Measurements from ENCODE around the gene MB21D2.
"Not testable (repeated sequence)": the region's sequence is repeated elsewhere in the genome, so short reads cannot be mapped to it uniquely, and the experiment has no call there.

The MB21D2 gene

DNA sequence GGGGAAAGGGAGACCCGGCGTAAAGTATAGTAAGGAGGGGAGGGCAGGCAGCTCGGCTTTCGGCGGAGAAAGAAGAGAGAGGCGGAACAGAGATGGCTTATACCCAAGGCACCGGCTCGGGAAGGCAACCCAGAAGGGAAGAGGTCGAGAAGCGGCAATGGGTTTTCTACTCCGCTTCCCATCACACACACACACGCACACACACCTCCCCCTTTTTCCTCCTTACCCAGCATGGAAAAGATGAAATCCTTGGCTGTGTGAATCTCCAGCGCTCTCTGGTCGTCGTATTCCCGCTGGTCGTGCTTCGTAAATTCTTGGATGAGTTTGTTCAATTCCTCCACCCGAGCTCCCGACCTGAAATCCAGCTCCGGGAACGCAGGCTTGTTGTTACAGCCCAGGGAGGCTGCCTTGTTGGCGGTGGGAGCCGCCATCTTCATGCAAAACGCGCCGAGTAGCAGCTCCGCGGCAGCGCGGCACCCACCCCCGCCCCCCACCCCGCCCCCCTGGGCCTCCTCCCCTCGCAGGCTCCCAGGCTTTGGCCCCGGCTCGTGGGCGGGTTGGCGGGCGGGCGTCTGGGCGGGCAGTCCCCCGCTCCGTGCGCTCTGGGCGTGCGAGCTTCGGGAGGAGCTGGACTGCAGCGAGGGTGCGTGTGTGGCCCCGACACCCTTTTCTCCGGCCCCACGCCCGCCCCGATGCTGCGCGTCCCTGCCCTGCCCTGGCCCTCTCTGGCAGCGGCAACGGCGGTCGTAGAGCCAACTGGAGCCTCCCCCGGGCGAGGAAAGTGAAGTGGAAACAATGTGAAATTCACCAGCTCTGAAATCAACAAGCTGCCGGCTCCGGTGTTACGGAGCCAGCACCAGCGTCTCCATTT is at the start of gene MB21D2:
MB21D2 (minus strand) TSS at position 453 of the 871 bp plus-strand sequence; CDS start at position 437, 16 bp downstream.
- CTCF ChIA-PET, result interaction anchor here (0.9 kb wide), 1 partner anchor 96 kb away, joined by 4 read pairs; no protein-coding TSS in a partner anchor
- peak; percentile 69 for DNase-seq (ENCODE audit: extremely low spot score)
- TF ChIP-seq CTBP1 (IDR thresholded peaks at IDR 0.05; ENCODE audit: borderline replicate concordance), result 0 out of 2 replicates have a peak, but pooled peaks have one; percentile 11
- no peak for TF ChIP-seq NFRKB (IDR thresholded peaks at IDR 0.05)
- POLR2A ChIA-PET, result interaction anchor here (0.6 to 1.9 kb wide), 11 partner anchors 10 to 123 kb away, joined by 3 to 6 read pairs (median 5); no protein-coding TSS in a partner anchor

- POLR2A ChIA-PET; DNase-seq (ENCODE audit: extremely low spot score); CTCF ChIA-PET: not testable (repeated sequence)
Observed at GRCh38 chr3:192964959-192965719, 47.5 kb upstream of the MB21D2 start.

GRCh38 chr3:192959773-192960172 is 42.1 kb upstream of the MB21D2 start:
- no peak for DNase-seq (ENCODE audit: extremely low spot score)
- ChIA-PET POLR2A (no interaction called here), CTCF (no interaction called here)
- TF ChIP-seq SP1 (IDR thresholded peaks at IDR 0.05) (no peak), ARNT (IDR thresholded peaks at IDR 0.05) (no peak), FOXK2 (IDR thresholded peaks at IDR 0.05) (no peak), NFRKB (IDR thresholded peaks at IDR 0.05) (no peak), CTBP1 (IDR thresholded peaks at IDR 0.05; ENCODE audit: borderline replicate concordance) (no peak), SUZ12 (IDR thresholded peaks at IDR 0.05) (no peak), FOXA1 (IDR thresholded peaks at IDR 0.05) (no peak), FOXM1 (IDR thresholded peaks at IDR 0.05; ENCODE audit: borderline replicate concordance) (no peak), BHLHE40 (IDR thresholded peaks at IDR 0.05; ENCODE audit: borderline replicate concordance) (no peak)

DNA sequence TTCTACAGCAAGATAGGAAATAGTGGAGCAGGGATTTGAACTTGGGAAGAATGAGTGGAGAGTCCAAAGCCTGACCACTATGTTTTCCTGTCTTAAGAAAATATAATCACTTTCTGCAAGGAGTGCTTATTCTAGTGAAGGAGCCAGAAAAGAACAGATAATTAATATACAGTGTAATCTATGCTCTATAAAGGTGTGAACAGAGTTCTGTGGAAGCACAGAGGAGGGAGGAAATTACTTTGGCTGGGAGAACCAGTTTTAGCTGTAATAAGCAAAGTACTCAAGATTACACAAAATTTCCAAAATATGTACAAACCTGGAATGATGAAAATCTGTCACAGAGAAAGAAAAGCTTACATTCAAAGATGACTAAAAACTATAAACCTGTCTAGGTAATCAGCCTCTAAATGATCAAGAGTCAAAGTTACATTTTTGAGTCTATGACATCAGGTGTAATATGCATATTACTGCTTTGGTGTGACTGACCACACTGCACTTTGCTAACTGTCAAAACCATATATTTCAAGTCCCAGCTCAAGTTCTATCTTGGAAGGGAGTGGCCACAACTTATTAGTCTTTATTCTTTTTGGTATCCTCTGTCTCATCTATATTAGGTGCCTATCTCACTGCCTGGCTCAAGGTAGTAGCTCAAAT is 40.7 kb upstream of the MB21D2 start:
- ChIA-PET POLR2A (no interaction called here), CTCF (no interaction called here)
- no peak for TF ChIP-seq FOXM1 (IDR thresholded peaks at IDR 0.05; ENCODE audit: borderline replicate concordance)
- TF ChIP-seq ELF4 (IDR thresholded peaks at IDR 0.05), result no peak
- no peak for TF ChIP-seq PKNOX1 (IDR thresholded peaks at IDR 0.05)
- TF ChIP-seq HDGF (IDR thresholded peaks at IDR 0.05; ENCODE audit: borderline replicate concordance), result no peak
- no peak for TF ChIP-seq TARDBP (IDR thresholded peaks at IDR 0.05)
- TF ChIP-seq FOXK2 (IDR thresholded peaks at IDR 0.05), result no peak
- no peak for TF ChIP-seq ARNT (IDR thresholded peaks at IDR 0.05)
- no peak for DNase-seq (ENCODE audit: extremely low spot score)

- CTCF ChIA-PET, result no interaction called here
- TF ChIP-seq ARNT (IDR thresholded peaks at IDR 0.05), result no peak
- TF ChIP-seq SP1 (IDR thresholded peaks at IDR 0.05), result no peak
- TF ChIP-seq CTBP1 (IDR thresholded peaks at IDR 0.05; ENCODE audit: borderline replicate concordance), result no peak
- no peak for TF ChIP-seq TARDBP (IDR thresholded peaks at IDR 0.05)
- no peak for TF ChIP-seq L3MBTL2 (conservative IDR thresholded peaks at IDR 0.05)
- TF ChIP-seq HDGF (IDR thresholded peaks at IDR 0.05; ENCODE audit: borderline replicate concordance), result no peak
- TF ChIP-seq ELF4 (IDR thresholded peaks at IDR 0.05), result no peak
- TF ChIP-seq PKNOX1 (IDR thresholded peaks at IDR 0.05), result no peak
- TF ChIP-seq SUZ12 (IDR thresholded peaks at IDR 0.05), result no peak
- TF ChIP-seq FOXA1 (IDR thresholded peaks at IDR 0.05), result no peak
- TF ChIP-seq FOXM1 (IDR thresholded peaks at IDR 0.05; ENCODE audit: borderline replicate concordance), result no peak
- TF ChIP-seq BHLHE40 (IDR thresholded peaks at IDR 0.05; ENCODE audit: borderline replicate concordance), result no peak
- DNase-seq (ENCODE audit: extremely low spot score), result no peak
- POLR2A ChIA-PET, result no interaction called here
Observed at GRCh38 chr3:192957441-192958021, 39.9 kb upstream of the MB21D2 start.

- TF ChIP-seq TARDBP (IDR thresholded peaks at IDR 0.05), result no peak
- POLR2A ChIA-PET, result no interaction called here
- DNase-seq (ENCODE audit: extremely low spot score), result no peak
- CTCF ChIA-PET, result no interaction called here
Observed at GRCh38 chr3:192953926-192954325, 36.3 kb upstream of the MB21D2 start.

GRCh38 chr3:192947421-192947820 is 29.8 kb upstream of the MB21D2 start:
- ChIA-PET CTCF (no interaction called here), POLR2A (no interaction called here)
- no peak for DNase-seq (ENCODE audit: extremely low spot score)
- no peak for TF ChIP-seq L3MBTL2 (conservative IDR thresholded peaks at IDR 0.05)
- TF ChIP-seq BHLHE40 (IDR thresholded peaks at IDR 0.05; ENCODE audit: borderline replicate concordance), result no peak
- no peak for TF ChIP-seq PKNOX1 (IDR thresholded peaks at IDR 0.05)
- TF ChIP-seq TARDBP (IDR thresholded peaks at IDR 0.05), result no peak
